ENCODE data around the gene TIMP1. TPM values are rescaled to one million over a fixed set of nuclear protein-coding genes. Genes with fewer than 3 reads are reported as not detected.

TIMP1 gene
- total and polyA plus RNA-seq, 10 of the 15 experiments (the other 5 are each of a cell fraction or from before 2014, with no cell fraction given), result 101 to 341 (median 134) TPM

DNA sequence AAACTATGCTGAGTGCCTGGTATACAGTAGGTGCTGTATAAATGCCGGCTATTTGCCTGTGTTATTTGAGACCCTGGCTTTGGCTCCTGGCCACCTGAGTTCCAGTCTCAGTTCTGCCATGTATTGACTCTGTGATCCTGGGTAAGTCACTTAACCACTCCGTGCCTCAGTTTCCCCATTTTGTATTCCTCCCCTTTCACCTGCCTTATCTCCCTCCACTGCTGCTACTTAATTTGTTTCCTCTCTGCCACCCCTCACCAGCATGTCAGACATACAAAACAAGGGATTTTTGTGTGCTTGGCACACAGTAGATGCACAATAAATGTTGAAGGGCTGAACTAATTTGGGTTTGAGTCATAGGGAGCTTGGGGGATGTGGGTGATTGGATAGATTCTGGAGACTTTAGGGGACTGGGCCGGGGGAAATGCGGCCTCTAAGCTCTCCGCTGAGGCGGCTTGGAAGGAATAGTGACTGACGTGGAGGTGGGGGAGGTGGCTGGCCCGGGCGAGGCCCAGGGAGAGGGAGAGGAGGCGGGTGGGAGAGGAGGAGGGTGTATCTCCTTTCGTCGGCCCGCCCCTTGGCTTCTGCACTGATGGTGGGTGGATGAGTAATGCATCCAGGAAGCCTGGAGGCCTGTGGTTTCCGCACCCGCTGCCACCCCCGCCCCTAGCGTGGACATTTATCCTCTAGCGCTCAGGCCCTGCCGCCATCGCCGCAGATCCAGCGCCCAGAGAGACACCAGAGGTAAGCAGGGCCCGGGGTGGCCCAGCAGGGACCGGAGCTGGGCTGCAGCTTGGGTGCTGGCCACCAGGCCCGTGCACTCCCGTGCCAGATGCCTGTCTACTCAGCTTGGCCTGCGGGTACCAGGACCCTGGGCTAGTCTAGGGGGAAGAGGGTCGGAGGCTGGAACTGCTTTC, at the start of gene TIMP1 (continued):
- TF ChIP-seq SMARCA5 (IDR thresholded peaks at IDR 0.05) (0 out of 2 replicates have a peak, but pooled peaks have one; percentile 11), CREM (IDR thresholded peaks at IDR 0.05; ENCODE audit: low read depth) (peak; percentile 20; the same call in 1 of the 2 replicates), JUNB (IDR thresholded peaks at IDR 0.05) (peak; percentile 2; the same call in 1 of the 2 replicates), RELA (IDR thresholded peaks at IDR 0.05; ENCODE audit: borderline replicate concordance, partially characterized antibody) (no peak), RUNX3 (IDR thresholded peaks at IDR 0.05; ENCODE audit: low read length) (peak; percentile 90), CBX3 (IDR thresholded peaks at IDR 0.05; ENCODE audit: borderline replicate concordance, low read depth) (no peak), POLR2AphosphoS5 (IDR thresholded peaks at IDR 0.05; ENCODE audit: low read length) (peak; percentile 61), TCF3 (IDR thresholded peaks at IDR 0.05; ENCODE audit: borderline replicate concordance, insufficient read depth, low read depth, low read length) (0 out of 2 replicates have a peak, but pooled peaks have one; percentile 14), PAX5 (IDR thresholded peaks at IDR 0.05; ENCODE audit: borderline replicate concordance, low read depth, low read length) (no peak), BHLHE40 (IDR thresholded peaks at IDR 0.05; ENCODE audit: borderline replicate concordance in 1 of 2, low read depth in 2 of 2, low read length in 1 of 2) (peak in 1 of 2 experiments; percentile 59; a peak in 2 of 4 replicates), HDGF (IDR thresholded peaks at IDR 0.05) (peak; percentile 57; the same call in 1 of the 2 replicates), SREBF1 (IDR thresholded peaks at IDR 0.05; ENCODE audit: low read length) (no peak), BACH1 (IDR thresholded peaks at IDR 0.05; ENCODE audit: borderline replicate concordance) (0 out of 2 replicates have a peak, but pooled peaks have one; percentile 31), CBFB (IDR thresholded peaks at IDR 0.05; ENCODE audit: low read depth) (peak; percentile 69), IKZF1 (conservative IDR thresholded peaks at IDR 0.05) (peak; percentile 82), YY1 (IDR thresholded peaks at IDR 0.05; ENCODE audit: low read depth, low read length) (peak; percentile 88), TAF1 (IDR thresholded peaks at IDR 0.05; ENCODE audit: borderline replicate concordance, low read depth, low read length) (0 out of 2 replicates have a peak, but pooled peaks have one; percentile 38), NRF1 (conservative IDR thresholded peaks at IDR 0.05; ENCODE audit: low read depth, low read length) (no peak), BCL3 (IDR thresholded peaks at IDR 0.05; ENCODE audit: borderline replicate concordance, insufficient read depth, low read depth, low read length, poor library complexity, severe bottlenecking) (no peak), PBX3 (IDR thresholded peaks at IDR 0.05; ENCODE audit: insufficient replicate concordance, low read depth, low read length) (peak; percentile 41)
- TF ChIP-seq, protein P1, sequence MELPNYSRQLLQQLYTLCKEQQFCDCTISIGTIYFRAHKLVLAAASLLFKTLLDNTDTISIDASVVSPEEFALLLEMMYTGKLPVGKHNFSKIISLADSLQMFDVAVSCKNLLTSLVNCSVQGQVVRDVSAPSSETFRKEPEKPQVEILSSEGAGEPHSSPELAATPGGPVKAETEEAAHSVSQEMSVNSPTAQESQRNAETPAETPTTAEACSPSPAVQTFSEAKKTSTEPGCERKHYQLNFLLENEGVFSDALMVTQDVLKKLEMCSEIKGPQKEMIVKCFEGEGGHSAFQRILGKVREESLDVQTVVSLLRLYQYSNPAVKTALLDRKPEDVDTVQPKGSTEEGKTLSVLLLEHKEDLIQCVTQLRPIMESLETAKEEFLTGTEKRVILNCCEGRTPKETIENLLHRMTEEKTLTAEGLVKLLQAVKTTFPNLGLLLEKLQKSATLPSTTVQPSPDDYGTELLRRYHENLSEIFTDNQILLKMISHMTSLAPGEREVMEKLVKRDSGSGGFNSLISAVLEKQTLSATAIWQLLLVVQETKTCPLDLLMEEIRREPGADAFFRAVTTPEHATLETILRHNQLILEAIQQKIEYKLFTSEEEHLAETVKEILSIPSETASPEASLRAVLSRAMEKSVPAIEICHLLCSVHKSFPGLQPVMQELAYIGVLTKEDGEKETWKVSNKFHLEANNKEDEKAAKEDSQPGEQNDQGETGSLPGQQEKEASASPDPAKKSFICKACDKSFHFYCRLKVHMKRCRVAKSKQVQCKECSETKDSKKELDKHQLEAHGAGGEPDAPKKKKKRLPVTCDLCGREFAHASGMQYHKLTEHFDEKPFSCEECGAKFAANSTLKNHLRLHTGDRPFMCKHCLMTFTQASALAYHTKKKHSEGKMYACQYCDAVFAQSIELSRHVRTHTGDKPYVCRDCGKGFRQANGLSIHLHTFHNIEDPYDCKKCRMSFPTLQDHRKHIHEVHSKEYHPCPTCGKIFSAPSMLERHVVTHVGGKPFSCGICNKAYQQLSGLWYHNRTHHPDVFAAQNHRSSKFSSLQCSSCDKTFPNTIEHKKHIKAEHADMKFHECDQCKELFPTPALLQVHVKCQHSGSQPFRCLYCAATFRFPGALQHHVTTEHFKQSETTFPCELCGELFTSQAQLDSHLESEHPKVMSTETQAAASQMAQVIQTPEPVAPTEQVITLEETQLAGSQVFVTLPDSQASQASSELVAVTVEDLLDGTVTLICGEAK (IDR thresholded peaks at IDR 0.05; ENCODE audit: borderline replicate concordance), result no peak
- TF ChIP-seq, protein P2, sequence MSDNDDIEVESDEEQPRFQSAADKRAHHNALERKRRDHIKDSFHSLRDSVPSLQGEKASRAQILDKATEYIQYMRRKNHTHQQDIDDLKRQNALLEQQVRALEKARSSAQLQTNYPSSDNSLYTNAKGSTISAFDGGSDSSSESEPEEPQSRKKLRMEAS (IDR thresholded peaks at IDR 0.05; ENCODE audit: low read depth, low read length), result no peak

Measured in GM12878 (cell line).